HG03108 (cell line): Measurements from ENCODE around the gene ALX4.

Experiments
- ATAC-seq: cut with Tn5 transposase; IDR thresholded peaks from one replicate; pipeline ENCODE4 v1.9.1; 2021; ENCODE audit warnings: moderate library complexity; ENCODE audit not compliant: unreplicated experiment

ALX4 gene

GRCh38 chr11:44309478-44310205 lies at the start of gene ALX4:
ALX4 (minus strand) TSS chr11:44310139; CDS start chr11:44310062, 77 bp downstream.
- ATAC-seq, result no peak

GRCh38 chr11:44359162-44359561 lies 49.2 kb upstream of the ALX4 start:
- no peak for ATAC-seq

DNA sequence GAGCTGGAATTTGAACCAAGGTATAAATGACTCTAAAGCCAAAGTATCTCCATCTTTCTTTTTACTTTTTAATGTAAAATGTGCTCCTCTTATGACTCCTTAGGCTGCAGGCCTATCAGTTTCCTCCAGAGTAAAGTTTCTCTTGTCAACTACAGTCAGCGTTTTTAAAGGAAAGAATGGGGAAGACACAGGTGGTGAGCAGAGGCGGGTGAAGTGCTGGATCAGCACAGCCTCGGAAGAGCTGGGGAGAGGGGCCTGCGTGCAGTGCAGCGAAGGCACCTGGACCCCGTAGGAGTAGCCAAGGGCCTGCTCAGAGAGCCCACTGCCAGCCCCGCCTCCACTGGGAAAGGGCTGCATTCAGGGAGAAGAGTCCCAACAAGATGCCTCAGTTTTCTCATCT lies 48.8 kb upstream of the ALX4 start:
- no peak for ATAC-seq

DNA sequence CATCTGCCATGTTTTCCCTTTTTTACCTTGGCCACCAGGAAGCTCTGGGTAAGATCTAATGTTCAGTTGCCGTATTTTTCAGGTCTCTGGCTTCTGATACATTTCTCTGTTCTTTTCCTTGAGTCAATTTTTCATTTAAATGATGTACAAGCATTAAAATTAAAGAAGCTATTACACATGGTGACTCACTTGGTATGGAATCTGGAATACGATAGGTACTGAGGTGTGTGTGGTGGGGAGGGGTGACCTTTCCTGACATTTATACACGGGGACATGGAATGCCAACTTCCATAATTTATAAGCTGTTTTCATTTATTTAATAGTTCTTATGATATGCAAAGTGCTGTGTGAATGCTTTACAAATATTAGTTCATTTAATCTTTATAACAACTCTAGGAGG lies 47.8 kb upstream of the ALX4 start:
- no peak for ATAC-seq

- ATAC-seq, result no peak
Measured at GRCh38 chr11:44356351-44356750, 46.4 kb upstream of the ALX4 start.

DNA sequence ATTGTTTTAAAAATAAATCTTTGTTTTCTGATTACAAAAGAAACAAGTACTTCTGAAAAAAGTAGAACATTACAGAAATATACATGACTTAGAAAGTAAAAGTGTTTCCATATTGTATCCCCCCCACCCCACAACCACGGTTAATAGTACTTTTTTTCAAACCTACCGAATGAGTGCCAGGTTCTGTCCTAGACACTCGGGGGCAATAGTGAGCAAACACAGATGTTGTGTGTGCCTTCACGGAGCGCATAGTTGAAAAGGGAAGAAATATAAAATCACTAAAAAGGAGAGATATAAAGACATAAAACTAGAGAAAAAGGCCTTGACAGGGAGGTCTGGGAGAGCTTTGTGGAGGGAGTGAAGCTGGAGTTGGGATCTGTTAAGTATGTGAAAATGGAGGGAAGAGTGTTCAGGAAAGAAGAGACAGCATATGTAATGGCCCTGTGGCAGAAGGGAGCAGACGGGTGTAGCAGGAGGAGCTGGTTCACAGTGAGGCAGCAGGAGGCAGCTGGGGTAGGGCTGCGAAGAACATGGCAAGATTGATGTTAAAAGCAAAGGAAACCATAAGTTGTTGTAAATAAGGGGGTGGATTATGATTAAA lies 42.1 kb upstream of the ALX4 start:
- ATAC-seq, result no peak

GRCh38 chr11:44351006-44351660 lies 41.2 kb upstream of the ALX4 start:
- ATAC-seq, result no peak

GRCh38 chr11:44349328-44349727 lies 39.4 kb upstream of the ALX4 start:
- no peak for ATAC-seq

- no peak for ATAC-seq
Measured at GRCh38 chr11:44348721-44349120, 38.8 kb upstream of the ALX4 start.

- ATAC-seq, result no peak
Measured at GRCh38 chr11:44348114-44348513, 38.2 kb upstream of the ALX4 start.

DNA sequence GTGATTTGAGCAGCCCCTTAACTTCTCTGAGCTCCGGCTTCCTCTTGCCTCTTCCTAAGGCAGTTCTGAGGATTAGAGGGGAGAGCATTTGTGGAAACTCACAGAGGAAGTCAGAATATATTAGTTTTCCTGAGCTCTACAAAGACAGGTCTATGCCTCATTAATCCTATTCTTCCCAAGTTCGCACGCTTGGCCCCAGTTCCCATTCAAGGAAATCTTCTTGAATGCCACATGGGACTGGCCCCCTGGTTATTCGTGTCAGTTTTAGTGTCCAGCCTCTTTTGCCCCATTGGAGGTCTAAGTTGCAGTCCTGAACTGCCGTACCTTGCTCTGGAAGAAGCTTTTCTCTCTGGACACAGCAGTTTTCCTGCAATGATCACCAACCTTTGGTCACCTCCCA lies 37.6 kb upstream of the ALX4 start:
- ATAC-seq, result no peak

DNA sequence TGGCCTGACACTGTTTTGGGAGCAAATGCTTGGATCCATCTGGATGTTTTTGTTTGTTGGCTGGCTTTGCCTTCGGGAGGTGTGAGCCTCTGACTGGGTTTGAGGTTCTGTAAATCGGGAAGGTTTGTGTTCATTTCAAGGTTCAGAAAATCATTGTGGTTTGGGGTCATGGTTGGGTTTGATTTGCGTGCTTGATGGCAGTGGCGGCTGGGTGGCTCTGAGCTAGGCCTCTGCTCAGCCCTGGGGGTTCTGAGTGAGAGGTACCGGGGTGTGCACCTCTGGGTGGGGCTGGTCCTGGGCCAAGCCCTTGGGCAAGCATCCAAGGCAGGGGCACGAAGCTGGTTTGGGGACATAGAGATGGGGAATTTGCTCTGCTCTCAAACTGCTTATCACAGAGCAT lies 37.0 kb upstream of the ALX4 start:
- ATAC-seq, result no peak

GRCh38 chr11:44345781-44346180 lies 35.8 kb upstream of the ALX4 start:
- ATAC-seq, result no peak

- ATAC-seq, result no peak
Measured at GRCh38 chr11:44344921-44345320, 35.0 kb upstream of the ALX4 start.

DNA sequence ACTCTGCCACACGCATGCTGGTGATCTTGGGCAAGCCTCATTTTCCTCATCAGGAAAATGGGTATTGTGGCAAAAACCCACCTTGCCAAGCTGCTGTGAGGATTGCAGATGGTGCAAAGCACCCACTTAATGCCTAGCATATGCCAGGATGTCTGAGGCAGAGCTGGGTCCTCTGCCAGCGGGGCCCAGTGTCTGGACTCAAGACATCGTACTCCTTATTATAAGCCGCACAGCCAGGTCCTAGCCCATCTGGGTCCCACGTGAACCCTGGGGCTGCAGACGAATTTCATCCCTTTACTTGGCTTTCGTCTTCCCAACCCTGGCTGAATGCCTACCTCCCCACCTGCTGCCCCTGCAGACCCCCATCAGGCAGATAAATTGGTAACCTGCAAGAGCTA lies 34.5 kb upstream of the ALX4 start:
- ATAC-seq, result no peak

DNA sequence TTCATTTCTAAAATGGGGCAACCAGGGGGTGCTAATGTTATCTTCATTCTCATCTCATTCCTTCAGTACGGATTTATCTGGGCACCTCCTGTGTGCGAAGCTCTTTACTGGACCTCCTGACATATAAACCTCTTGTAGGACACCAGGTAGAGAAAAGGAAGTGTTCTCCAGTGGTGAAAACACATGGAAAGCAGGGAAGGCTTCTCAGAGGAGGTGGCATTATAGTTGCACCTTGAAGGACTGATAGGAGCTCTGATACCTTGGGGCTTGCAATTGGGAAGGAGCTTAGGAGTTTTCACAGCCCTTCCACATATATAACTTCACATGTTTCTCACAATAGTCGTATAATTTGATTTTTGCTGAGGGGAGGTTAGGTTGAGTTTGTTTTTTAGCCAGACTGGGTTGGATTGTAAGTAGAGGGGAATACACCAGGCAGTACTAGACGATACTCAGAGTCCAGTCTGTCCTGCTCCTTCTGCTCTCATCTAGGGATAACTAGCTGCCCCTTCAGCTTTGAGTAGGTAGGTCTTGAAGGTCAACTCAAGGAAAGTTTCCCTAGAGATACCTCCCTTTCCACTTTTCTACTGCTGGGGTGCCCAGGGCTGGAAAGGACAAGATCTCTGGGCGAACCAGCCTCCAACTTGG lies 34.0 kb upstream of the ALX4 start:
- ATAC-seq, result no peak

DNA sequence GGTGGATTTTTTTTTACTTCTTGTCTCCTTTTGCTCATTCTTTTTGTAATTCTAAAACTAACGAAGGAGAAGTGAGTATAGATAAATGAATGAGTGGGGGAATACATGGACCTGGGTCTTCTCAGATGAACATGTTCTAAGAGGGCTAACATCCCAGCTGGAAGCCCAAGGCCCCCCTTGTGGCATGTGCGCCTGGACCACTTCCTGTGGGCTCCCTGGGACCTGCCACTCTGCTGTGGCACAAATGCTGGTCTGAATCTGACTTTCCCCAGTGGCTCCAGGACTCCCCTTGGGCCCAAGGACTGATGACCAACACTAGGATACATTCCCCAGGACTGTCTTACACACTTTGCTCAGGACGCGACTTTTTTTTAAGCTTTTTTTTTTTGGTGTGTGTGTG lies 32.7 kb upstream of the ALX4 start:
- no peak for ATAC-seq

DNA sequence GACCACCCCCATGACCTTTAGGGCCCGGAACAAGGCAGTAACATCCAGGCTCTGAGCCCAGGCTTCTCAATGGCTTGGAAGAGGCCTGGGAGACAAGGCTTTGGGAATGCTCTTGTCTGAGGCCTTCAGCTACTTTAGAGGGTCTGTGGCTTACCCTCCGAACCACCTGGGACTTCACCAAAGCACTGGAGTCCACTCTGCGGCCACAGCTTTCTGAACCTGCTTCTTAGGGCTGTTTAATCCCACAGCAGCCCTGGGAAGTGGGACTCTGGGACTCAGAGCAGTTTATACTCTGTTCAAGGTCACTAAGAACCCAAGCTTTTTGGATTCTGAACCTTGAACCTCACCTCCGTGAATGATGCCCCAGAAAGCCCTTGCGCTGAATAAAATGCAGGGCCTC lies 30.7 kb upstream of the ALX4 start:
- no peak for ATAC-seq

GRCh38 chr11:44339530-44339883 lies 29.6 kb upstream of the ALX4 start:
- no peak for ATAC-seq

- no peak for ATAC-seq
Measured at GRCh38 chr11:44338698-44339529, 29.0 kb upstream of the ALX4 start.

GRCh38 chr11:44338026-44338425 lies 28.1 kb upstream of the ALX4 start:
- no peak for ATAC-seq
